ENCODE measurements around the gene TBX19. TPM values are rescaled to one million over a fixed set of nuclear protein-coding genes. Genes with fewer than 3 reads are reported as not detected.

Gene TBX19
- total and polyA plus RNA-seq, 10 donors, result 1.7 to 4.7 (median 3.3) TPM

- no peak for TF ChIP-seq POLR2AphosphoS5 (IDR thresholded peaks at IDR 0.05)
- no peak for TF ChIP-seq CTCF (IDR thresholded peaks at IDR 0.05 in 8 of 11, conservative IDR thresholded peaks at IDR 0.05 in 3 of 11)
- no peak for TF ChIP-seq POLR2A (IDR thresholded peaks at IDR 0.05)
- Histone ChIP-seq H3K4me1 (peaks cover 0 to 24% (median 6%) of the 10 kb centered on the region in 6 donors), H3K4me3 (no peak overlapping the region), H3K9me3 (no peaks in the 10 kb centered on the region), H3K27ac (no peak overlapping the region), H3K27me3 (replicated peaks in 1 of 7) (no peaks in the 10 kb centered on the region), H3K36me3 (peaks cover 0 to 62% (median 2%) of the 10 kb centered on the region in 6 donors)
- DNase-seq, result no peak
- WGBS, 5 donors, result 93 to 98% (median 96%) methylated on average over 6 to 7 of the region's 7 CpGs
- intact Hi-C loops (cut with DNase I; ENCODE audit: low total_unique reads), result no loop called here
Observed at GRCh38 chr1:168264296-168264695, 16.4 kb upstream of the TBX19 start.

- WGBS, 5 donors, result 95 to 100% (median 97%) methylated on average over 1 of the region's 1 CpG; no CpG with 5 or more reads in 1 of the 5 donors
- intact Hi-C loops (cut with DNase I; ENCODE audit: low total_unique reads), result no loop called here
- no peak overlapping the region for H3K4me3 ChIP-seq
- no peak overlapping the region for H3K27ac ChIP-seq
- no peak for TF ChIP-seq CTCF (IDR thresholded peaks at IDR 0.05 in 8 of 11, conservative IDR thresholded peaks at IDR 0.05 in 3 of 11)
- TF ChIP-seq POLR2AphosphoS5 (IDR thresholded peaks at IDR 0.05), result no peak
- TF ChIP-seq POLR2A (IDR thresholded peaks at IDR 0.05), result no peak
- H3K9me3 ChIP-seq, result no peaks in the 10 kb centered on the region
- H3K36me3 ChIP-seq, result peaks cover 0 to 68% (median 2%) of the 10 kb centered on the region in 6 donors
- H3K27me3 ChIP-seq (replicated peaks in 1 of 7), result no peaks in the 10 kb centered on the region
- peaks cover 0 to 15% (median 6%) of the 10 kb centered on the region in 6 donors for H3K4me1 ChIP-seq
- DNase-seq, result no peak
Observed at GRCh38 chr1:168265596-168265995, 15.1 kb upstream of the TBX19 start.

GRCh38 chr1:168266644-168267186 is 14.0 kb upstream of the TBX19 start:
- Histone ChIP-seq H3K9me3 (no peaks in the 10 kb centered on the region), H3K4me1 (peaks cover 0 to 8% (median 2%) of the 10 kb centered on the region in 6 donors), H3K36me3 (peaks cover 0 to 57% (median 2%) of the 10 kb centered on the region in 6 donors), H3K4me3 (no peak overlapping the region), H3K27me3 (replicated peaks in 1 of 7) (no peaks in the 10 kb centered on the region), H3K27ac (no peak overlapping the region)
- WGBS, 5 donors, result 66 to 86% (median 81%) methylated on average over 6 of the region's 6 CpGs
- intact Hi-C loops (cut with DNase I; ENCODE audit: low total_unique reads), result no loop called here
- DNase-seq, result peak; percentile 63
- TF ChIP-seq CTCF (IDR thresholded peaks at IDR 0.05 in 8 of 11, conservative IDR thresholded peaks at IDR 0.05 in 3 of 11), result no peak
- no peak for TF ChIP-seq POLR2A (IDR thresholded peaks at IDR 0.05)
- no peak for TF ChIP-seq POLR2AphosphoS5 (IDR thresholded peaks at IDR 0.05)

DNA sequence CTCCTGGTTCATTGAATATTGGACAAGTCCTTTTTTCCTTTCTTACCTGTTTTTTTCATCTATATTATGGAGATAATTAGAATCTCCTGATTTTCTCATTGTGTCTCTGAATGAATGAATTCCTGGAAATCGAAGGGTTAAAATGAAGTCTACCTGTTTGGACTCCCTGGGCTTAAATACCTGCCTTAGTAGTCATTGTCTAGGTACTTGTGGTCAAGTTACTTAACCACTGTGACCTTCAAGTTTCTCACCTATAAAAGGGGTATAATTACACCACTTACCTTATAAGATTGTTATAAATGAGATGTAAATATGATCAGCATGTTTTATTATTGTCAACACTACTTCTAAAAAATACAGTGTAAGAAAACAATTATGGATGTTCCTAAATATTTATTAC is 9.0 kb upstream of the TBX19 start:
- no peak overlapping the region for H3K27ac ChIP-seq
- 86 to 100% (median 93%) methylated on average over 1 of the region's 1 CpG for WGBS, 5 donors
- intact Hi-C loops (cut with DNase I; ENCODE audit: low total_unique reads), result no loop called here

More for the DNA sequence above, 9.0 kb upstream of the TBX19 start:
- Histone ChIP-seq H3K4me1 (no peaks in the 10 kb centered on the region), H3K9me3 (peaks cover 0 to 5% (median under 1%) of the 10 kb centered on the region in 8 donors), H3K27me3 (replicated peaks in 1 of 7) (no peaks in the 10 kb centered on the region), H3K4me3 (no peak overlapping the region), H3K36me3 (peaks cover 0 to 10% (median 0%) of the 10 kb centered on the region in 6 donors)
- no peak for DNase-seq
- TF ChIP-seq POLR2A (IDR thresholded peaks at IDR 0.05), result no peak
- TF ChIP-seq POLR2AphosphoS5 (IDR thresholded peaks at IDR 0.05), result no peak
